Mesangial cell (primary cell): Measurements from ENCODE around the gene USP19. TPM values are rescaled to one million over a fixed set of nuclear protein-coding genes. Genes with fewer than 3 reads are reported as not detected.

ENCODE experiments used
- total RNA-seq: library from RNA; depleted of rRNA; stranded (reverse); fragments of >200 nt; gene quantifications from 2 replicates; pipeline ENCODE4 v1.2.3, GENCODE V29; 2015

Gene USP19
- total RNA-seq, result 38.1 and 55.4 TPM in 2 replicates

GRCh38 chr3:49120438-49121131, at the start of gene USP19:
Gene USP19, minus strand, starts transcription at chr3:49120823. Its CDS starts 1,678 bp downstream, at chr3:49119145.

GRCh38 chr3:49165771-49166751, 45.4 kb upstream of the USP19 start, which contains the start of gene CCDC71:
Gene CCDC71, minus strand, starts transcription at chr3:49166331. Its CDS starts 2,123 bp downstream, at chr3:49164208.

DNA sequence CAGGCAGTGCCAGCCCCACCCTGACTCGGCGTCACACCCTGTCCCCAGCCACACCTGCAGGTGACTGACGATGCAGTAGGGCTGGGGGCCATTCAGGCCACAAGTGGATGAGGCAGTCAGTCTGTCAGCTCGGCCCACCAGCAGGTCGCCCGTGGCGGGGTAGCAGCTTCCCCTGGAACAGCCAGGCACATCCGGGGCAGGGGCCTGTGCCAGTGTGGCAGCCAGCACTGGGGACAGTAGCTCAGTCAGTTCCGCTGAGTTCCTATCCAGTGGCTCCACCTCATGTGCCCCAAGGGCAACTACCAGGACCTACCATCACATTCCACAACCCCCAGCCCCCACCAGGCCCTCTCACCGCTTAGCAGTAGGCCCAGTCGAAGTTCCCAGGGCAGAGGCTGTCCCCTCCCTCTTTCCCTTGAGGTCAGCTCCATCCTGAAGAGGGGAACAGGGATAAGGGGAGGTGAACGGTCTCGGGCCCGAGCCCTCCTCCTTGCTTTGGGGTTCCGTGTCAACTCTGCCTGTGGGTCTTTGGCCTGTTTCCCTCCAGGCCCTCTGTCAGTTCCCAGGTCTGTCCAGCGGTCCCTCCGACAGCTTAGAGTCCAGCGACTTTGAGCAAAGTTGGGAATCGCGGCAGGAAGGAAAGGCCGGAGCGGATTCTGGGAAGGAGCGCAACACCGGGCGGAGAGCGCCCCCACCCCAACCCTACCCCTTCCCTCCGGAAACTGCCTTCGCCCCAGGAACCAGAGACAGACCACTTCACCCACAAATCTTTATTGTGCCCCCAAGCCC, 12.0 kb upstream of the USP19 start, which contains the start of gene LAMB2:
TSS of gene LAMB2 (minus strand) at position 614 of the 789 bp plus-strand sequence. CDS start at position 431, 183 bp downstream.

GRCh38 chr3:49104427-49105291, 16.0 kb downstream of the USP19 start, which contains the start of gene QARS1:
Gene QARS1, minus strand, starts transcription at chr3:49104757. Its CDS starts 24 bp downstream, at chr3:49104733.

DNA sequence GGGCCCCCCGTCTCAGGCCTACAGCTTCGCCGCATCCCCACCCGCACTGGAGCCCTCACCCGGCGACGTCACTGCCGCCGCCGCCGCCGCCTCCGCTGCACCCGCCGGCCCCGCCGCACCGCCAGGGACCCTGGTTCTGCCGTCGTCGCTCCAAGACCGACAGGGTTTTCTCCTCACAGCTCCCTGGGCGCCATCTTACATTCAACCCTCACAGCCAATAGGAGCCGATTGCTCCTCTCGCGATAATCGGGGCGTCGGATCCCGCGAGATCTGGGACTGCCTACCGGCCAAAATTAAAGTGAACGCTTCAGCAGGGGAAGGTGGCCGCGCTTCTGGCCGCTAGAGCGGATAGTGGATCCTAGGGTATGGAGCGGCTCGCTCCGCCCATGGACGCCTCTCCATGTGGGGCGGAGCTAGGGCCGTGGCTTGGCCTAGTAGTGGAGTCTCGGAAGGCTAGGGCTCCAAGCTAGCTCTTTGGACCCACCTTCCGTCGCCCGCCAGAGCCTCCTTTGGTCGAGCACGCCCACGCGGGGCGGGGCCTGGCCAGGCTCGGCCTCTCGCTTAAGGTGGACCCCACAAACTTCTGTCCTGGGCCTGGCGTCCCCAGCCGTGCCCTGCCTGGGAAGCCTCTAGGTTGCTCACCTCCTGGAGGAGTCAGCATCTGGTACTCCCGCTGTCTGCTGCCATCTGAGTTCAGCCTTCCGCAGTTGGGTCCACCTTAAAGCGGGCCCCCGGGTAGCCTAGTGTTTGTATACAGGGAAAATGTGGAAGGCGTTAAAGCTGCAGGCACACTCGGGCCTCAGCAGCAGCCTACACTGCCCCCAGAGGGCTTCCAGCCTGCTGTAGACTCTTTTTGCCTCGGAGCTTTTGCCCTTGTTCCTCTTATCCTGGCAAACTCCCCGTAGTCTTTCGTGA, 26.5 kb downstream of the USP19 start, which contains the start of gene QRICH1:
TSS of gene QRICH1 (minus strand) at position 219 of the 915 bp plus-strand sequence. CDS start 17,054 bp downstream, outside the sequence.

Other genes with a start within 250 kb of the USP19 start
- gene SLC25A20, start 221.9 kb downstream of the USP19 start, total RNA-seq, result 8.6 and 13.1 TPM in 2 replicates
- 72.1 and 85.6 TPM in 2 replicates for gene ARIH2, start 202.0 kb downstream of the USP19 start, total RNA-seq
- 16.3 and 82.8 TPM in 2 replicates for gene P4HTM, start 130.6 kb downstream of the USP19 start, total RNA-seq
- gene WDR6, start 113.4 kb downstream of the USP19 start, total RNA-seq, result 89.0 and 128 TPM in 2 replicates
- gene DALRD3, start 102.2 kb downstream of the USP19 start, total RNA-seq, result 57.8 and 89.2 TPM in 2 replicates
- gene NDUFAF3, start 98.7 kb downstream of the USP19 start, total RNA-seq, result 212 and 249 TPM in 2 replicates
- gene IMPDH2, start 91.4 kb downstream of the USP19 start, total RNA-seq, result 182 and 193 TPM in 2 replicates
- 70.0 and 78.2 TPM in 2 replicates for gene QRICH1, start 26.8 kb downstream of the USP19 start, total RNA-seq
- 362 and 497 TPM in 2 replicates for gene QARS1, start 16.1 kb downstream of the USP19 start, total RNA-seq
- gene LAMB2, start 12.2 kb upstream of the USP19 start, total RNA-seq, result 209 and 412 TPM in 2 replicates
- 32.4 and 33.2 TPM in 2 replicates for gene CCDC71, start 45.5 kb upstream of the USP19 start, total RNA-seq
- gene KLHDC8B, start 50.8 kb upstream of the USP19 start, total RNA-seq, result 10.1 and 37.6 TPM in 2 replicates
- 0.33 and 0.76 TPM in 2 replicates for gene C3orf62, start 156.4 kb upstream of the USP19 start, total RNA-seq
- gene USP4, start 219.2 kb upstream of the USP19 start, total RNA-seq, result 12.5 and 15.1 TPM in 2 replicates
- 516 and 726 TPM in 2 replicates for gene GPX1, start 237.5 kb upstream of the USP19 start, total RNA-seq